Motor neuron (in vitro differentiated cells): ENCODE results near the gene C19orf85. TPM values are rescaled to one million over a fixed set of nuclear protein-coding genes. Genes with fewer than 3 reads are reported as not detected.

Experiments
- ATAC-seq, 8 experiments: fragments of 200-7000 bp; cut with Tn5 transposase; replicated peaks in 6 of 8; 2 replicates each; pipeline ENCODE4 v1.8.0; 2021; ENCODE audit warnings: mild to moderate bottlenecking in 8 of 8, moderate library complexity in 8 of 8
- H3K27ac ChIP-seq, 2 donors: fragments of 250-450 bp; sonication (Bioruptor Pico); 2 replicates each; pipeline ENCODE4 v1.9.0; 2021; ENCODE audit warnings: antibody characterized with exemption in 2 of 2, mild to moderate bottlenecking in 2 of 2, moderate library complexity in 1 of 2
- H3K4me1 ChIP-seq, 2 donors: fragments of 250-450 bp; sonication (Bioruptor Pico); replicated peaks in 1 of 2; 2 replicates each; pipeline ENCODE4 v1.6.1; 2021; ENCODE audit warnings: antibody characterized with exemption in 2 of 2, mild to moderate bottlenecking in 2 of 2, moderate library complexity in 1 of 2
- H3K4me3 ChIP-seq, 5 donors: fragments of 250-450 bp; sonication (Bioruptor Pico); 2 replicates each; pipeline ENCODE4 v1.9.0; 2021; ENCODE audit warnings: antibody characterized with exemption in 5 of 5, mild to moderate bottlenecking in 5 of 5, moderate library complexity in 4 of 5
- WGBS, 10 experiments: fragments of 450-650 bp; shearing (Covaris generic); methylation state at CpG; one replicate each; pipeline ENCODE4 v1.0.0; 2022; 5-methylcytosine and 5-hydroxymethylcytosine counted together
- in situ Hi-C, 9 experiments: fragments of 400-800 bp; cut with MboI; loops; one replicate each; pipeline ENCODE4 v1.15.0; 2021; ENCODE audit warnings: low sequenced_read_pairs in 9 of 9, low pct_unique_long_range_greater_than_20kb in 2 of 9; ENCODE audit not compliant: unreplicated experiment in 9 of 9
- total RNA-seq, 8 experiments: library from RNA; unstranded; fragments of 300-600 nt; gene quantifications; 2 replicates each; pipeline versions ENCODE4 v1.2.3 to v1.2.4, GENCODE V29; 2022

C19orf85 gene
- total RNA-seq, 8 experiments from 2014 or later: 0.05 to 1.3 (median 0.72) TPM; not detected in 1

DNA sequence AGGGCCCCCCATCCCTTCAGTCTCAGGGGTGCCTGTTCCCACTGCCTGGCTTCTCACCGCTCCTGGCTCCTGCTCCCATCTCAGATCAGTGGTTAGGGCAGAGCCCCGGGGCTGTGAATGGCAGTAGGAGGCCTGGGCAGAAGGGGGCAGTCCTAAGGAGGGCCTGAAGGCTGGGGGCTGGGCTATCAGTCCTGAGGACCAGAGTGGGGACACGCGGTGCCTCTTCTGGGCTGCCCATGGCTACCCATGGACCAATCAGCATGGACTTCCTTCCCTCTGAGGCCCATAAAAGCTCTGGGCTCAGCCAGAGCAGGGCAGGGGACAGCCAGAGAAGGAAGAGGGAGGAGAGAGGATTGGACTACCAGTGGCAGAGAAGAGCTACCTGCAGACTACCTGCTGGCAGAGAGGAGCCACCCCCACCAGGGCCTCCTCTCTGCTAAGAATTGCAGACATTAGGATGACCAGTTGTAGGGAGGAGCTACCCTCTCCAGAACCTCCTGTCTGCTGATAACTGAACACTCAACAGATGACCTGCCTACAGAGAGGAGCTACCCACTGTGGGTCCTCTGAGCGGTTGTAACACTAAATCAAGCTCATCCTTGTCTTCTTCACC is 44.8 kb downstream of the C19orf85 start:
- Histone ChIP-seq H3K4me1 (no peaks in the 10 kb centered on the region), H3K4me3 (no peak overlapping the region), H3K27ac (no peak overlapping the region)
- WGBS, 10 experiments: 8 to 80% (median 60%) methylated on average over 1 to 2 of the region's 5 CpGs; no CpG with 5 or more reads in 5 of the 10 experiments
- peak in 6 of 8 experiments; percentile 10 to 63 (median 24) for ATAC-seq
- in situ Hi-C loops: loop anchor here in 5 of 9 experiments (25.0 kb wide), 1 partner anchor 282 kb away; the partner anchor contains the start of gene TNNT1 (in 5 of the 5)

- Histone ChIP-seq H3K27ac (no peak overlapping the region), H3K4me3 (no peak overlapping the region), H3K4me1 (no peaks in the 10 kb centered on the region)
- 11 to 81% (median 38%) methylated on average over 1 to 4 of the region's 5 CpGs; no CpG with 5 or more reads in 3 of the 10 experiments for WGBS, 10 experiments
- in situ Hi-C loops: loop anchor here in 5 of 9 experiments (25.0 kb wide), 1 partner anchor 282 kb away; the partner anchor contains the start of gene TNNT1 (in 5 of the 5)
- no peak for ATAC-seq
Measured at GRCh38 chr19:55419103-55419502, 45.4 kb downstream of the C19orf85 start.

DNA sequence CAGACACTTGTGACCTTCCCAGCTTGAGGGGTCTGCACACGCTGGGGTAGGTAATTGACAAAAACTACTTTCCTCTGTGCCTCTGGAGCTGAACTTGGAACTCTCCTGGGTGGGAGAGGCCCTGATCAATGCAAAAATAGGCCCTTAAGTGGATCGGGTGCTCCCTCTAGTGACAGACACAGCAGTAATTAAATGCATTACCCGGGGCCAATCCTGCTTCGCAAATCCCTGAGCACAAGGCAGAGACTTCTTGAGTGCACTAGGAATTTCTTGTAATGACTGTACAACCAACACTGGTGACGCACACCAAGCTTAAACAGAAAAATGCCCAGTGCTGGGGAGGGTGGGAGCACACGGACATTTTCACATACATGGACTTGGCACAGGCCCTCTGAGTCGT is 46.4 kb downstream of the C19orf85 start:
- 0 to 80% (median 12%) methylated on average over 1 to 5 of the region's 7 CpGs; no CpG with 5 or more reads in 2 of the 10 experiments for WGBS, 10 experiments
- H3K27ac ChIP-seq: no peak overlapping the region
- in situ Hi-C loops: loop anchor here in 5 of 9 experiments (25.0 kb wide), 1 partner anchor 281 kb away; the partner anchor contains the start of gene TNNT1 (in 5 of the 5)
- H3K4me1 ChIP-seq: no peaks in the 10 kb centered on the region
- no peak overlapping the region for H3K4me3 ChIP-seq
- peak; percentile 88 to 99 (median 95) for ATAC-seq

Other genes starting within 250 kb of the C19orf85 start
- 1 to 10 TPM in 7 of 8 experiments, under 1 TPM in 1; 0.81 to 3.1 (median 2.2) TPM for gene TMEM86B, start 236.0 kb downstream of the C19orf85 start, total RNA-seq
- gene PPP6R1, start 205.7 kb downstream of the C19orf85 start, total RNA-seq: 10 to 100 TPM; 18.3 to 77.0 (median 26.7) TPM
- gene HSPBP1, start 184.6 kb downstream of the C19orf85 start, total RNA-seq: 10 to 100 TPM; 20.6 to 37.3 (median 24.5) TPM
- 100 to 1,000 TPM in 1 of 8 experiments, 10 to 100 TPM in 6, 1 to 10 TPM in 1; 1.4 to 102 (median 77.8) TPM for gene BRSK1, start 180.8 kb downstream of the C19orf85 start, total RNA-seq
- gene TMEM150B, start 139.4 kb downstream of the C19orf85 start, total RNA-seq: under 1 TPM in 3 of 8 experiments, not detected in 5; 0.11 to 0.62 (median 0.33) TPM
- 10 to 100 TPM in 6 of 8 experiments, 1 to 10 TPM in 2; 8.4 to 25.1 (median 20.9) TPM for gene KMT5C, start 124.9 kb downstream of the C19orf85 start, total RNA-seq
- 10 to 100 TPM in 1 of 8 experiments, 1 to 10 TPM in 4, under 1 TPM in 3; 0.55 to 15.3 (median 1.2) TPM for gene COX6B2, start 110.0 kb downstream of the C19orf85 start, total RNA-seq
- gene GARIN5B, start 101.5 kb downstream of the C19orf85 start, total RNA-seq: under 1 TPM in 6 of 8 experiments, not detected in 2; 0.05 to 0.71 (median 0.14) TPM
- 1 to 10 TPM in 2 of 8 experiments, under 1 TPM in 6; 0.10 to 2.4 (median 0.43) TPM for gene IL11, start 94.3 kb downstream of the C19orf85 start, total RNA-seq
- 1 to 10 TPM in 1 of 8 experiments, under 1 TPM in 2, not detected in 5; 0.46 to 8.4 (median 0.58) TPM for gene TMEM190, start 87.9 kb downstream of the C19orf85 start, total RNA-seq
- under 1 TPM in 3 of 8 experiments, not detected in 5; 0.23 to 0.40 (median 0.25) TPM for gene TMEM238, start 80.5 kb downstream of the C19orf85 start, total RNA-seq
- 1,000 to 10,000 TPM in 2 of 8 experiments, 100 to 1,000 TPM in 6; 362 to 1,444 (median 673) TPM for gene RPL28, start 78.8 kb downstream of the C19orf85 start, total RNA-seq
- gene UBE2S, start 57.0 kb downstream of the C19orf85 start, total RNA-seq: 10 to 100 TPM; 21.5 to 86.6 (median 37.8) TPM
- gene SHISA7, start 21.5 kb downstream of the C19orf85 start, total RNA-seq: 1 to 10 TPM in 5 of 8 experiments, under 1 TPM in 3; 0.10 to 3.4 (median 1.5) TPM
- gene ISOC2, start 3.1 kb downstream of the C19orf85 start, total RNA-seq: 10 to 100 TPM; 35.4 to 82.0 (median 59.1) TPM
- gene ZNF628, start 11.9 kb upstream of the C19orf85 start, total RNA-seq: 1 to 10 TPM; 1.1 to 5.6 (median 3.6) TPM
- gene NAT14, start 20.4 kb upstream of the C19orf85 start, total RNA-seq: 10 to 100 TPM; 10.9 to 62.6 (median 48.2) TPM
- gene SSC5D, start 23.7 kb upstream of the C19orf85 start, total RNA-seq: 1 to 10 TPM in 3 of 8 experiments, under 1 TPM in 5; 0.27 to 3.0 (median 0.63) TPM
- gene SBK2, start 72.4 kb upstream of the C19orf85 start, total RNA-seq: under 1 TPM in 1 of 8 experiments, not detected in 7; 0.18 TPM
- gene SBK3, start 80.8 kb upstream of the C19orf85 start, total RNA-seq: 1 to 10 TPM in 1 of 8 experiments, under 1 TPM in 4, not detected in 3; 0.14 to 1.1 (median 0.31) TPM
- gene ZNF579, start 116.1 kb upstream of the C19orf85 start, total RNA-seq: 1 to 10 TPM; 3.4 to 9.4 (median 5.0) TPM
- 10 to 100 TPM in 2 of 8 experiments, 1 to 10 TPM in 6; 5.0 to 11.6 (median 8.3) TPM for gene FIZ1, start 134.8 kb upstream of the C19orf85 start, total RNA-seq
- 10 to 100 TPM in 1 of 8 experiments, 1 to 10 TPM in 7; 3.7 to 12.3 (median 5.4) TPM for gene ZNF524, start 135.5 kb upstream of the C19orf85 start, total RNA-seq
- gene ZNF865, start 140.9 kb upstream of the C19orf85 start, total RNA-seq: 1 to 10 TPM in 7 of 8 experiments, under 1 TPM in 1; 0.87 to 6.9 (median 3.5) TPM
- 1 to 10 TPM; 1.6 to 8.2 (median 4.1) TPM for gene ZNF784, start 159.8 kb upstream of the C19orf85 start, total RNA-seq
- gene ZNF580, start 176.3 kb upstream of the C19orf85 start, total RNA-seq: 10 to 100 TPM in 6 of 8 experiments, 1 to 10 TPM in 2; 7.9 to 25.0 (median 11.1) TPM
- 10 to 100 TPM; 18.3 to 34.2 (median 24.9) TPM for gene ZNF581, start 178.9 kb upstream of the C19orf85 start, total RNA-seq
- gene CCDC106, start 183.5 kb upstream of the C19orf85 start, total RNA-seq: 10 to 100 TPM in 7 of 8 experiments, 1 to 10 TPM in 1; 9.8 to 23.6 (median 13.6) TPM
- gene U2AF2, start 190.3 kb upstream of the C19orf85 start, total RNA-seq: 100 to 1,000 TPM in 7 of 8 experiments, 10 to 100 TPM in 1; 85.3 to 252 (median 133) TPM
- 10 to 100 TPM; 21.8 to 79.7 (median 50.3) TPM for gene EPN1, start 210.5 kb upstream of the C19orf85 start, total RNA-seq